Neural progenitor cell (in vitro differentiated cells): Measurements from ENCODE around the gene C10orf105. TPM values are rescaled to one million over a fixed set of nuclear protein-coding genes. Genes with fewer than 3 reads are reported as not detected.

ENCODE experiments used
- DNase-seq: peaks from one replicate; pipeline ENCODE4 v3.0.0-alpha.2; 2016; ENCODE audit warnings: low spot score
- H2AFZ ChIP-seq: fragments of 200-600 bp; sonication (generic); replicated peaks from 2 replicates; pipeline ENCODE4 v1.6.1; 2016; ENCODE audit warnings: antibody characterized with exemption
- H3F3A ChIP-seq: fragments of 200-600 bp; sonication (generic); 2 replicates; pipeline ENCODE4 v1.6.1; 2016; ENCODE audit warnings: antibody characterized with exemption, low read depth
- H3K27ac ChIP-seq: fragments of 200-600 bp; sonication (generic); 2 replicates; pipeline ENCODE4 v1.5.1; 2016; ENCODE audit warnings: mild to moderate bottlenecking
- H3K27me3 ChIP-seq: fragments of 200-600 bp; sonication (generic); 2 replicates; pipeline ENCODE4 v1.6.1; 2016; ENCODE audit warnings: mild to moderate bottlenecking, moderate library complexity
- H3K36me3 ChIP-seq: fragments of 200-600 bp; sonication (generic); 2 replicates; pipeline ENCODE4 v1.5.1; 2016
- H3K4me1 ChIP-seq: fragments of 200-600 bp; sonication (generic); 2 replicates; pipeline ENCODE4 v1.6.1; 2016; ENCODE audit warnings: mixed run types
- H3K4me2 ChIP-seq: fragments of 200-600 bp; sonication (generic); 2 replicates; pipeline ENCODE4 v1.6.1; 2016
- H3K4me3 ChIP-seq: fragments of 200-600 bp; sonication (generic); 2 replicates; pipeline ENCODE4 v1.5.1; 2016
- H3K79me2 ChIP-seq: fragments of 200-600 bp; sonication (generic); 2 replicates; pipeline ENCODE4 v1.6.1; 2016; ENCODE audit warnings: low read depth
- H3K9ac ChIP-seq: fragments of 200-600 bp; sonication (generic); 2 replicates; pipeline ENCODE4 v1.6.1; 2016
- H3K9me3 ChIP-seq: fragments of 200-600 bp; sonication (generic); 2 replicates; pipeline ENCODE4 v1.5.1; 2016; ENCODE audit warnings: low read depth
- H4K20me1 ChIP-seq: fragments of 200-600 bp; sonication (generic); 2 replicates; pipeline ENCODE4 v1.6.1; 2016; ENCODE audit warnings: low read depth
- H3K27ac Mint-ChIP-seq: 3 replicates; pipeline ENCODE4 v1.8.0; 2021; ENCODE audit warnings: mixed read lengths
- H3K27me3 Mint-ChIP-seq: 2 replicates; pipeline ENCODE4 v1.8.0; 2022; ENCODE audit warnings: low read depth, mild to moderate bottlenecking, inconsistent platforms, moderate library complexity, mixed read lengths; ENCODE audit not compliant: insufficient read depth
- H3K36me3 Mint-ChIP-seq: 3 replicates; pipeline ENCODE4 v1.8.0; 2021; ENCODE audit warnings: mixed read lengths
- H3K4me1 Mint-ChIP-seq: 3 replicates; pipeline ENCODE4 v1.8.0; 2021; ENCODE audit warnings: mixed read lengths
- H3K4me3 Mint-ChIP-seq: 3 replicates; pipeline ENCODE4 v1.8.0; 2021; ENCODE audit warnings: mild to moderate bottlenecking, moderate library complexity, mixed read lengths
- H3K9me3 Mint-ChIP-seq: 3 replicates; pipeline ENCODE4 v1.8.0; 2020; ENCODE audit warnings: mixed read lengths
- CTCF ChIP-seq: fragments of 200-600 bp; sonication (generic); IDR thresholded peaks from 2 replicates; pipeline ENCODE4 v1.5.1; 2017; ENCODE audit warnings: antibody characterized with exemption, mild to moderate bottlenecking
- EZH2 ChIP-seq: fragments of 200-600 bp; sonication (generic); IDR thresholded peaks from 2 replicates; pipeline ENCODE4 v1.6.1; 2017; ENCODE audit warnings: antibody characterized with exemption, mild to moderate bottlenecking, moderate library complexity
- EZH2phosphoT487 ChIP-seq: fragments of 200-600 bp; sonication (generic); IDR thresholded peaks from 2 replicates; pipeline ENCODE4 v1.6.1; 2017; ENCODE audit warnings: antibody characterized with exemption
- total RNA-seq: library from RNA; depleted of rRNA; stranded (reverse); fragments of >200 nt; gene quantifications from 2 replicates; pipeline ENCODE4 v1.2.3, GENCODE V29; 2015; ENCODE audit warnings: low replicate concordance

Gene C10orf105
- total RNA-seq, 1 donor from 2014 or later: 0.39 TPM

- H2AFZ ChIP-seq: no peak overlapping the region
- TF ChIP-seq EZH2 (no peak), EZH2phosphoT487 (no peak), CTCF (no peak)
- H3K4me1 ChIP-seq: peaks cover 4% of the 10 kb centered on the region
- H3K27me3 ChIP-seq: no peaks in the 10 kb centered on the region
- no peak overlapping the region for H3K4me3 Mint-ChIP-seq
- DNase-seq: no peak
- H3K9me3 ChIP-seq: no peaks in the 10 kb centered on the region
- H3K36me3 Mint-ChIP-seq: no peaks in the 10 kb centered on the region
- H3K9me3 Mint-ChIP-seq: no peaks in the 10 kb centered on the region
- H3K4me1 Mint-ChIP-seq: peaks cover 17% of the 10 kb centered on the region
- H3F3A ChIP-seq: no peaks in the 10 kb centered on the region
- H3K4me2 ChIP-seq: no peak overlapping the region
- H3K4me3 ChIP-seq: no peak overlapping the region
- H3K36me3 ChIP-seq: no peaks in the 10 kb centered on the region
- no peak overlapping the region for H3K27ac ChIP-seq
- no peaks in the 10 kb centered on the region for H3K79me2 ChIP-seq
- no peaks in the 10 kb centered on the region for H4K20me1 ChIP-seq
- H3K27me3 Mint-ChIP-seq: peaks cover 3% of the 10 kb centered on the region
- H3K27ac Mint-ChIP-seq: no peak overlapping the region
- no peak overlapping the region for H3K9ac ChIP-seq
Observed at GRCh38 chr10:71743089-71743838, 23.7 kb upstream of the C10orf105 start.

GRCh38 chr10:71742301-71743088, 22.9 kb upstream of the C10orf105 start:
- peaks cover 12% of the 10 kb centered on the region for H3K4me1 Mint-ChIP-seq
- Histone ChIP-seq H3K4me2 (no peak overlapping the region), H3K27me3 (no peaks in the 10 kb centered on the region), H3K9ac (no peak overlapping the region), H3K4me3 (no peak overlapping the region), H3K9me3 (no peaks in the 10 kb centered on the region), H4K20me1 (no peaks in the 10 kb centered on the region), H3F3A (no peaks in the 10 kb centered on the region), H3K4me1 (no peaks in the 10 kb centered on the region), H3K79me2 (no peaks in the 10 kb centered on the region), H2AFZ (no peak overlapping the region), H3K36me3 (no peaks in the 10 kb centered on the region), H3K27ac (no peak overlapping the region)
- H3K4me3 Mint-ChIP-seq: no peak overlapping the region
- DNase-seq: no peak
- no peaks in the 10 kb centered on the region for H3K9me3 Mint-ChIP-seq
- peaks cover 3% of the 10 kb centered on the region for H3K27me3 Mint-ChIP-seq
- no peak overlapping the region for H3K27ac Mint-ChIP-seq
- no peaks in the 10 kb centered on the region for H3K36me3 Mint-ChIP-seq
- TF ChIP-seq EZH2: no peak
- TF ChIP-seq CTCF: no peak
- no peak for TF ChIP-seq EZH2phosphoT487

GRCh38 chr10:71741671-71742070, 22.1 kb upstream of the C10orf105 start:
- no peak for TF ChIP-seq EZH2
- TF ChIP-seq EZH2phosphoT487: no peak
- no peak for TF ChIP-seq CTCF
- H3K9ac ChIP-seq: no peak overlapping the region
- Mint-ChIP-seq H3K4me3 (no peak overlapping the region), H3K36me3 (no peaks in the 10 kb centered on the region), H3K9me3 (no peaks in the 10 kb centered on the region), H3K27me3 (no peaks in the 10 kb centered on the region), H3K27ac (no peak overlapping the region), H3K4me1 (peaks cover 10% of the 10 kb centered on the region)
- no peak overlapping the region for H3K27ac ChIP-seq
- H4K20me1 ChIP-seq: no peaks in the 10 kb centered on the region
- no peaks in the 10 kb centered on the region for H3F3A ChIP-seq
- no peak overlapping the region for H3K4me3 ChIP-seq
- H3K4me2 ChIP-seq: no peak overlapping the region
- no peaks in the 10 kb centered on the region for H3K27me3 ChIP-seq
- H3K79me2 ChIP-seq: no peaks in the 10 kb centered on the region
- no peak for DNase-seq
- H3K4me1 ChIP-seq: peaks cover under 1% of the 10 kb centered on the region
- H2AFZ ChIP-seq: no peak overlapping the region
- H3K9me3 ChIP-seq: no peaks in the 10 kb centered on the region
- H3K36me3 ChIP-seq: no peaks in the 10 kb centered on the region
